NT2/D1 (cell line): ENCODE data around the gene DGAT2L6.

ENCODE experiments used
- DNase-seq: peaks from one replicate; pipeline ENCODE4 v3.0.0-alpha.2; 2011; ENCODE audit warnings: low read depth, low spot score
- H3K27me3 ChIP-seq: 2 replicates; pipeline ENCODE4 v1.6.0; 2011; ENCODE audit warnings: mild to moderate bottlenecking; ENCODE audit not compliant: insufficient read length, insufficient read depth
- H3K36me3 ChIP-seq: 2 replicates; pipeline ENCODE4 v1.6.1; 2011; ENCODE audit warnings: mild to moderate bottlenecking, low read length, mixed read lengths; ENCODE audit not compliant: insufficient read depth, insufficient read length
- H3K4me1 ChIP-seq: 2 replicates; pipeline ENCODE4 v1.5.1; 2011; ENCODE audit not compliant: insufficient read depth, insufficient read length
- H3K4me3 ChIP-seq: 2 replicates; pipeline ENCODE4 v1.5.1; 2011; ENCODE audit warnings: low read depth; ENCODE audit not compliant: insufficient read length
- H3K9ac ChIP-seq: 2 replicates; pipeline ENCODE4 v1.6.0; 2011; ENCODE audit warnings: low read depth; ENCODE audit not compliant: insufficient read length
- H3K9me3 ChIP-seq: 2 replicates; pipeline ENCODE4 v1.5.1; 2011; ENCODE audit warnings: mild to moderate bottlenecking, low read length; ENCODE audit not compliant: insufficient read depth
- SUZ12 ChIP-seq: IDR thresholded peaks from 2 replicates; pipeline ENCODE4 v1.6.1; 2011; ENCODE audit not compliant: insufficient read length, insufficient read depth; ENCODE audit errors: extremely low read depth
- YY1 ChIP-seq: IDR thresholded peaks from 2 replicates; pipeline ENCODE4 v1.6.1; 2011; ENCODE audit not compliant: insufficient read length, insufficient read depth
- ZNF274 ChIP-seq: IDR thresholded peaks from 2 replicates; pipeline ENCODE4 v1.6.1; 2011; ENCODE audit warnings: mild to moderate bottlenecking, low read depth, low read length

The DGAT2L6 gene

DNA sequence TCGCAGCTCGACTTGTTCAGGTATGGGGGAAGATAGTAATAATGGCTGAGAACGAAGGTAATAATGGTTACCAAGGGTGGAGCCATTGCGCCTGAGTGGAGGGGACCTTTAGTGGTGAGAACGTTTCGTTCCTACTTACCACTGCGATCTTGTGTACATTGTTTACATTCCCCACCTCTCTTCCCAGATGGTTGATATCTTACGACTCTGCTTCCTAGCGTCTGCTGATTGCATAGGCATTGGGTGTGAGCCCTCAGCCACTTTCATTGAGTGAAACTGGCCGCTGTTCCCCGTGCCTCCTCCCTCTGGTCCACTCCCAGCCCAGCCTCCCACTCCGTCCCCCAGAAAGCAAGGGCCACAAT, 43.2 kb upstream of the DGAT2L6 start:
- peak overlapping the region; percentile 85 for H3K9ac ChIP-seq
- no peaks in the 10 kb centered on the region for H3K9me3 ChIP-seq
- H3K27me3 ChIP-seq: no peaks in the 10 kb centered on the region
- DNase-seq: no peak
- peaks cover 2% of the 10 kb centered on the region for H3K4me1 ChIP-seq
- TF ChIP-seq SUZ12: no peak
- no peak for TF ChIP-seq YY1
- no peak for TF ChIP-seq ZNF274
- H3K36me3 ChIP-seq: peaks cover 33% of the 10 kb centered on the region
- H3K4me3 ChIP-seq: peak overlapping the region; percentile 74

DNA sequence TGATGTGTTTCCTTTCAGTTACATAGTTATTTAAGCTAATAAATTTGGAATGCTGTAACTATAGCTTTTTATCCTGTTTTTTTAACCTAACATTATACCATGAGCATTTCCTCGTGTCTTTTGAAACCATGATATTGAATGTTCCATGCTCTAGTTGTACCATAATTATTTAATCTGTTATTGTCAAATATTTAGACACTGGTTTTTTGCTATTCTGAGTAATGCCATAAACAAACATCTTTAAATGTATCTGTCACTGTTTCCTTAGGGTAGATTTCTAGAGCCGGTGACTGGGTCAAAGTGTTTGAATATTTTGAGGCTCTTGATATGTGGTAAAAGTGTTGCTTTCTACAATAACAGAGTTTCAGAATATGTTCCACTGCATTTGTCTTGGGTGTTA, 38.7 kb upstream of the DGAT2L6 start:
- H3K36me3 ChIP-seq: peaks cover 61% of the 10 kb centered on the region
- H3K27me3 ChIP-seq: no peaks in the 10 kb centered on the region
- no peak for DNase-seq
- no peaks in the 10 kb centered on the region for H3K9me3 ChIP-seq
- no peak overlapping the region for H3K4me3 ChIP-seq
- TF ChIP-seq SUZ12 (no peak), ZNF274 (no peak), YY1 (no peak)
- H3K9ac ChIP-seq: no peak overlapping the region
- peaks cover 2% of the 10 kb centered on the region for H3K4me1 ChIP-seq

DNA sequence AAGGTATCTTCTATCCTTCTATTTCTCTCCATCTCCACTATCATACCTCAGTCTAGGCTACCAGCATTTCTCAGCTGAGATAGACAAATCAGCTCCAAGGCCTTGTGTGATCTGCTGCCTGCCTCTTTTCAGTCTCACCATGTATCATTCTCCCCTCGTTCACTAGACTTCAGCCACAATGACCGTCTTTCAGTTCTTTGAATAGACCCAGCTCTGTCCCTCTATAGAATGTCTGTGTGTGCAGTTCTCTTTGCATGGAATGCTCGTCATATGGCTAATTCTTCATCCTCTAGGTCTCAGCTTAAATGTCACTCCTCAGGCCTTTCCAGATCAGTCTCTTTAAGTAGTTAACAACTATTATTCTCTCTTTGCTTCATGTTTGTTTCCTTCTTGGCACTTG, 37.5 kb upstream of the DGAT2L6 start:
- Histone ChIP-seq H3K27me3 (no peaks in the 10 kb centered on the region), H3K9ac (no peak overlapping the region), H3K36me3 (peaks cover 54% of the 10 kb centered on the region), H3K4me3 (no peak overlapping the region), H3K9me3 (no peaks in the 10 kb centered on the region), H3K4me1 (peaks cover under 1% of the 10 kb centered on the region)
- no peak for TF ChIP-seq SUZ12
- no peak for TF ChIP-seq YY1
- TF ChIP-seq ZNF274: no peak
- no peak for DNase-seq

DNA sequence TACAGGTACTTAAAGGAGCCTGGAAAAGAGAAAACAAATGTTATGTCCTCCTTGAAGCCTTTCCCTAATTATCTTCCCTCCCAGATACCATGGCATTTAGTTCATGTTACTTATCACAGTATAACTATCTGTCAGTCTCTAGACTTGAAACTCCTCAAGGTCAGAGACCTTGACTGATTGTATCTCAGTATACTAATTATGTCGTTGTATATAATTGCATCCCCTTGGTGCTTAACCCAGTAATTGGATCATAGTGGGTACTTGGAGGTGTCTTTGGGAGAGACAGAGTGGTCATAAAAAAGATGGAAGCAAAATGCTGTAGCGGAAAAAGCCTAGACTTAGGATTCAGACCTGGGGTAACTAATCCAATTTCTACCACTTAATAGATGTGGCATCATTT, 35.9 kb upstream of the DGAT2L6 start:
- Histone ChIP-seq H3K4me3 (no peak overlapping the region), H3K27me3 (no peaks in the 10 kb centered on the region), H3K9me3 (no peaks in the 10 kb centered on the region), H3K36me3 (peaks cover 46% of the 10 kb centered on the region), H3K9ac (no peak overlapping the region), H3K4me1 (no peaks in the 10 kb centered on the region)
- no peak for DNase-seq
- TF ChIP-seq YY1: no peak
- no peak for TF ChIP-seq SUZ12
- no peak for TF ChIP-seq ZNF274

- H3K27me3 ChIP-seq: no peaks in the 10 kb centered on the region
Measured at GRCh38 chrX:70166601-70167590, 10.4 kb upstream of the DGAT2L6 start.

DNA sequence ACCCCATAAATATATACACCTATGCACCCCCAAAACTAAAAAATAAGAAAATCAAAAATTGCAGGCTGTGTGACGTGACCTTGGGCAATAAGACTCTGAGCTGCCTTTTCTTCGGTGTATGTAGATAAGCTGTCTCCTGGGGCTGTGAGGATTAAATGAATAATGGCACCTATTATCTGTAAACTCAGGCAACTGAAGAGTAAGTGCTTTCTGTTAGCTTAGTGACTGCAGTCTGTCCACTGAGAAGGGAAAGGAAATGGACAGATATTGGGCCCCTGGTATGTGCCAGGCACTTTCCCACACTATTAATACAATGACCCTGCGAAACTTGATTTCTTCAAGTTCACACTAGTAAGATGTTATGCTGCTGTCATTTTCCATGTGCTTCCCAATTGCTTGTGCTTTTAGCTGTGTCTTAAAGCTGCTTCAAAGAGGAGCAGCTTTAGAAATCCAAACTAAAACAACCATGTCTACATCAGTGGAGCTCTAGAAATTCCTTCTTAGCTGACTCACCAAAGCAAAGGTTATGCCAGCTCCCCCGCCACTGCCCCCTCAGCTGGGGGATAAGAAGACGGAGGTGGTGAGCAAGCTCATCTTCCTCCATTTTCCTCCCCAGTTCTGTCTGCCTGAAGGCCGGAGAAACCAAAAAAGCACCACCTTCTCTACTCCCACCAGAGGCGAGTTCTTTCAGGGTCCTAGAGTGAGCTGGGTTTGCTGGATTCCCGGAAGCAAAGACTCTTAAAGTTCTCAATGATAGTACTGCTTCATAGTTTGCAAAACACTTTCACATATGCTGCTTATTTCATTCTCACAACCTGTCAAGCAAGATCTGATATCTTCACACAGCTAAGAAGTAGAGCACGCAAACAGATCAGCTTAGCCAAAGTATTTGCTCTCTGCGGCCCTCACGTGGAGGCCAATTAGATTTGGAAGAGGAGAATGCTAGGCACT, 8.8 kb upstream of the DGAT2L6 start:
- Histone ChIP-seq H3K4me3 (peak overlapping the region; percentile 2), H3K27me3 (no peaks in the 10 kb centered on the region), H3K36me3 (peaks cover 23% of the 10 kb centered on the region), H3K9me3 (no peaks in the 10 kb centered on the region), H3K9ac (peak overlapping the region; percentile 11), H3K4me1 (peaks cover 8% of the 10 kb centered on the region)
- TF ChIP-seq YY1: no peak
- TF ChIP-seq ZNF274: no peak
- TF ChIP-seq SUZ12: no peak
- peak; percentile 44 for DNase-seq

More at GRCh38 chrX:70166601-70167590, 10.4 kb upstream of the DGAT2L6 start:
- TF ChIP-seq YY1 (no peak), ZNF274 (no peak), SUZ12 (no peak)
- Histone ChIP-seq H3K4me3 (no peak overlapping the region), H3K36me3 (peaks cover 29% of the 10 kb centered on the region), H3K4me1 (peaks cover 3% of the 10 kb centered on the region), H3K9ac (no peak overlapping the region), H3K9me3 (no peaks in the 10 kb centered on the region)
- no peak for DNase-seq
